GM23248 (cell line): ENCODE data around the gene CALN1. TPM values are rescaled to one million over a fixed set of nuclear protein-coding genes. Genes with fewer than 3 reads are reported as not detected.

ENCODE experiments used
- DNase-seq: peaks from one replicate; pipeline ENCODE4 v3.0.0-alpha.2; 2015
- H2AFZ ChIP-seq: fragments of 200-600 bp; sonication (generic); 2 replicates; pipeline ENCODE4 v1.6.1; 2016; ENCODE audit warnings: antibody characterized with exemption
- H3F3A ChIP-seq: fragments of 200-600 bp; sonication (generic); 2 replicates; pipeline ENCODE4 v1.6.1; 2016; ENCODE audit warnings: mild to moderate bottlenecking, antibody characterized with exemption, mixed run types; ENCODE audit not compliant: insufficient read depth
- H3K27ac ChIP-seq: fragments of 200-600 bp; sonication (generic); 2 replicates; pipeline ENCODE4 v1.5.1; 2016; ENCODE audit warnings: mild to moderate bottlenecking
- H3K27me3 ChIP-seq: fragments of 200-600 bp; sonication (generic); replicated peaks from 2 replicates; pipeline ENCODE4 v1.6.1; 2016; ENCODE audit warnings: mild to moderate bottlenecking; ENCODE audit not compliant: insufficient read depth
- H3K36me3 ChIP-seq: fragments of 200-600 bp; sonication (generic); 2 replicates; pipeline ENCODE4 v1.6.1; 2016; ENCODE audit warnings: low read depth, mild to moderate bottlenecking
- H3K4me1 ChIP-seq: fragments of 200-600 bp; sonication (generic); 2 replicates; pipeline ENCODE4 v1.6.1; 2016; ENCODE audit warnings: mild to moderate bottlenecking; ENCODE audit not compliant: insufficient read depth
- H3K4me2 ChIP-seq: fragments of 200-600 bp; sonication (generic); one replicate; pipeline ENCODE4 v1.6.1; 2016; ENCODE audit warnings: mild to moderate bottlenecking; ENCODE audit not compliant: unreplicated experiment
- H3K4me3 ChIP-seq: fragments of 200-600 bp; sonication (generic); 2 replicates; pipeline ENCODE4 v1.5.1; 2016; ENCODE audit warnings: mild to moderate bottlenecking
- H3K79me2 ChIP-seq: fragments of 200-600 bp; sonication (generic); 2 replicates; pipeline ENCODE4 v1.6.1; 2016; ENCODE audit warnings: mild to moderate bottlenecking; ENCODE audit not compliant: insufficient read depth
- H3K9ac ChIP-seq: fragments of 200-600 bp; sonication (generic); 2 replicates; pipeline ENCODE4 v1.6.1; 2016; ENCODE audit warnings: mild to moderate bottlenecking
- H3K9me2 ChIP-seq: fragments of 200-600 bp; sonication (generic); 2 replicates; pipeline ENCODE4 v1.6.1; 2016; ENCODE audit warnings: mixed run types, mild to moderate bottlenecking, moderate library complexity; ENCODE audit not compliant: insufficient read depth
- H3K9me3 ChIP-seq: fragments of 200-600 bp; sonication (generic); one replicate; pipeline ENCODE4 v1.6.1; 2017; ENCODE audit warnings: low read depth
- H4K20me1 ChIP-seq: fragments of 200-600 bp; sonication (generic); 2 replicates; pipeline ENCODE4 v1.6.0; 2016; ENCODE audit not compliant: insufficient read depth
- EZH2 ChIP-seq: fragments of 200-600 bp; sonication (generic); IDR thresholded peaks from 2 replicates; pipeline ENCODE4 v1.6.1; 2018; ENCODE audit warnings: antibody characterized with exemption, mild to moderate bottlenecking; ENCODE audit not compliant: insufficient read depth, poor library complexity, severe bottlenecking
- EZH2phosphoT487 ChIP-seq: fragments of 200-600 bp; sonication (generic); IDR thresholded peaks from 2 replicates; pipeline ENCODE4 v1.6.1; 2018; ENCODE audit warnings: antibody characterized with exemption, moderate library complexity, mild to moderate bottlenecking, low read depth; ENCODE audit not compliant: insufficient read depth
- WGBS, 2 experiments: methylation state at CpG; one replicate each; pipeline ENCODE4 v1.1.6; 2015 to 2017; ENCODE audit warnings: low lambda C conversion rate in 2 of 2, low coverage in 1 of 2; ENCODE audit errors: missing lambda C conversion rate in 2 of 2; 5-methylcytosine and 5-hydroxymethylcytosine counted together
- in situ Hi-C: fragments of 300-500 bp; cut with MboI; formaldehyde crosslinking; loops from 2 replicates; pipeline ENCODE4 v1.15.0; 2020
- polyA plus RNA-seq: library from polyadenylated mRNA; unstranded; fragments of >200 nt; fragmentation: Nextera tagmentation; extraction: Ambion mirVana; gene quantifications from 2 replicates; pipeline ENCODE4 v1.2.1, GENCODE V29; 2016
- total RNA-seq: library from RNA; depleted of rRNA; stranded (reverse); fragments of >200 nt; shearing (Covaris generic); gene quantifications from 2 replicates; pipeline ENCODE4 v1.2.3, GENCODE V29; 2014

Gene CALN1
- total and polyA plus RNA-seq, 2 experiments from 2014 or later: not detected

DNA sequence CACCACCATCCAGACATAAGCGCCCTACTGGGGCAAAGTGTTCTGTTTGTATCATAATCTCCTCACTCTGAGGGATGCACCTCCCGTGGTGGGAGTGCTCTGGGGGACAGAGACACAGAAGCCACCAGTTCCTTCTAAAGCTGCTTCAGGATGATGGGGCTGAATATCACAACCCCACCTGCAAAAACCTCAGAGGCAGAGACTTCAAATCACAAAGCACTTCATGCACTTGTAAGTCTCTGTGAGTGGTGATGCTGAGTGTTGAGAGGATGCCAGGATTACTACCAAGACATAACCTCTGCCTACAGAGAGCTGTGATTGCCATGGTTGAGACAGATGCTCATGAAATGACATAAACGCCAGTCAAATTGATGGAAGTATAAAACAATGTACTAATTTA, 255.5 kb downstream of the CALN1 start:
- Histone ChIP-seq H3K9me3 (no peaks in the 10 kb centered on the region), H3K9me2 (no peaks in the 10 kb centered on the region), H3K4me3 (no peak overlapping the region), H3K79me2 (no peaks in the 10 kb centered on the region), H3K4me2 (no peak overlapping the region), H3K27me3 (no peaks in the 10 kb centered on the region), H3K36me3 (no peaks in the 10 kb centered on the region), H3F3A (no peaks in the 10 kb centered on the region), H3K9ac (no peak overlapping the region), H3K27ac (no peak overlapping the region), H2AFZ (no peak overlapping the region), H4K20me1 (no peaks in the 10 kb centered on the region), H3K4me1 (no peaks in the 10 kb centered on the region)
- in situ Hi-C loops: no loop called here
- 21% methylated on average over 3 of the region's 3 CpGs for WGBS, 2 experiments
- no peak for TF ChIP-seq EZH2
- TF ChIP-seq EZH2phosphoT487: no peak
- no peak for DNase-seq

DNA sequence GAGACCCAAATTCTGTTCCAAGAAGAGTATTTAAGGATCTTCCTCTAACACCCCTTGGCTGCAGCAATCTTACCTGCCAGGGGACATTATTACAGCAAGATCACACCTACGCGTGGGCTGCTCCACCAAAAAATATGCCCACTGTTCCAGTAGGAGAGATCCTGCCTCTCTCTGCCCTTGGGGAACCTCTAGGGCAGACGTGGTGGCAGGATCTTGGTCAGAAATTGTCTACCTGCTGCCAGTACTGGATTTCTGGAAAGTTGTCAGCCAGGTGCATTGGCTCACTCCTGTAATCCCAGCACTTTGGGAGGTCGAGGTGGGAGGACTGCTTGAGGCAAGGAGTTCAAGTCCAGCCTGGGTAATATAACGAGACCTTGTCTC, 259.0 kb downstream of the CALN1 start:
- DNase-seq: no peak
- no peaks in the 10 kb centered on the region for H3K9me3 ChIP-seq
- no peak overlapping the region for H3K4me3 ChIP-seq
- WGBS, 2 experiments: 20% methylated on average over 5 of the region's 5 CpGs
- no peaks in the 10 kb centered on the region for H3K27me3 ChIP-seq
- in situ Hi-C loops: no loop called here
- no peaks in the 10 kb centered on the region for H3K79me2 ChIP-seq
- H3K4me2 ChIP-seq: no peak overlapping the region
- TF ChIP-seq EZH2 (no peak), EZH2phosphoT487 (no peak)
- H4K20me1 ChIP-seq: no peaks in the 10 kb centered on the region
- no peaks in the 10 kb centered on the region for H3K36me3 ChIP-seq
- H3K9me2 ChIP-seq: no peaks in the 10 kb centered on the region
- H3K9ac ChIP-seq: no peak overlapping the region
- H3K27ac ChIP-seq: no peak overlapping the region
- no peaks in the 10 kb centered on the region for H3F3A ChIP-seq
- H2AFZ ChIP-seq: no peak overlapping the region
- no peaks in the 10 kb centered on the region for H3K4me1 ChIP-seq

DNA sequence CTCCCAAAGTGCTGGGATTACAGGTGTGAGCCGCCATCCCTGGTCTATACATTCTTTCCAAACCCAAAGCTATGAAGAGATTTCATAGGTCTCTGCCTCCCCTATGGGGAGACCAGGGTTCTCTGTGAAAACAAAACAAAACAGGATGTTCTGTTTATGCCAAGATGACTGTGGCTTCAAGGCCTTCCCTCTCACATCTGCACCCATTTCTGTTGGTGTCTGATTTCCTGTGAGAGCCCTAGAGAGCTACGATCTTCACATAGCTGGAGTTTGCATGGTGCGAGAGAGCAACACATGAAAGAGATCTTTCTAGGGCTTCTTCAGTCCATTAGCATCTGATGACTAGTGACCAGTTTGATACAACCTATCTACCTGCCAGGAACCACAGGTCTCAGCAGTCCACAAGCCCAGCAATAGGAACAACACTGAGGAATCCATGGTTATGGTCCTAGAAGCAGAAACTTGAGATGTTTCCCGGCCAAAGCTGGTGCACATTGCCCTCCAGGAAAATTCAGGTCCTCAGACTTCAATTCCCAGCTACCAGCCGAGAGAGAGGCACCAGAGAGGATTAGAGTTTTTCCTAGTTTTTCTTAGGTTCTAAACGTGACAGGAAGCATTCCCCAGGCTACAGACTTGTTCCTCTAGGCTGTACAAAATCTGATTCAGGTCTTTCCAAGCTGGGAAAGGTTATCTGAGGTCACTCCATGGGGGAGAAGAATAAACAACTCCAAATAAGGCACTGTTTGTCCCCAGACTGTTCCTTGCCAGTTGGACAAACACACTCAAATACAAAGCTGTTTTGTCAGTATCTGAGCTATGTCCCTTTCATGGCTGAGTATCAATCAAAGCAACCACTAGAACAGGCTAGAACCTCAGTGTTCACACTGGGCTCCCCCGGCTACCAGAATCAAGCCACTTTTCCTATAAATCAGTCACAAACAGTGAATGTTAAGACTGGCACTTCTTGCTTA, 259.7 kb downstream of the CALN1 start:
- Histone ChIP-seq H3K27ac (no peak overlapping the region), H2AFZ (no peak overlapping the region), H3F3A (no peaks in the 10 kb centered on the region), H3K4me3 (no peak overlapping the region), H3K79me2 (no peaks in the 10 kb centered on the region), H3K27me3 (no peaks in the 10 kb centered on the region), H3K9ac (no peak overlapping the region), H3K9me2 (no peaks in the 10 kb centered on the region), H4K20me1 (no peaks in the 10 kb centered on the region), H3K4me1 (no peaks in the 10 kb centered on the region), H3K4me2 (no peak overlapping the region), H3K9me3 (no peaks in the 10 kb centered on the region), H3K36me3 (no peaks in the 10 kb centered on the region)
- in situ Hi-C loops: no loop called here
- no peak for TF ChIP-seq EZH2phosphoT487
- DNase-seq: no peak
- WGBS, 2 experiments: 13 to 15% methylated on average over 7 of the region's 7 CpGs

DNA sequence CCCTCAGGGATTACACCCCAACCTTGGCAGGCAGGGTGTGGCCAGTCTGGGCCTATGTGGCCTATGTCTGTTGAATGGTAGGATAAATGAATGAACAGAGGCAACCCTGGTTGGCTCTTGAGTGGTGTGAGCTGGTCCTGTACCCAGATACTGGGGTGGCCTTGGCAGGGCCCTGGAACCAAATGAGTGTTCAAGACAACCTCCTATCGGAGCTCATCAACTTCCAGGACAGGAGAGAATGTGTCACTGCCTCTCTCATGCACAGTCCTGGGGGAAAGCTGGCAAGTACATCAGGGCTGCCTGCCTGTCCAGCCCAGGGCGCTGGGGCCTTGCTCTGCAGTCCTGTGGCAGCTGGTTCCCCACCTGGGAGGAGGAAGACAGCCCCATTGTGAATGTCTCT, 271.6 kb downstream of the CALN1 start:
- no peaks in the 10 kb centered on the region for H3K79me2 ChIP-seq
- 15 to 25% methylated on average over 2 of the region's 2 CpGs for WGBS, 2 experiments
- in situ Hi-C loops: no loop called here
- no peak for TF ChIP-seq EZH2
- no peak for TF ChIP-seq EZH2phosphoT487
- H3K9me3 ChIP-seq: no peaks in the 10 kb centered on the region
- H3K9ac ChIP-seq: no peak overlapping the region
- DNase-seq: no peak
- no peak overlapping the region for H2AFZ ChIP-seq
- no peak overlapping the region for H3K4me3 ChIP-seq
- no peak overlapping the region for H3K27ac ChIP-seq
- H3K4me2 ChIP-seq: no peak overlapping the region
- no peaks in the 10 kb centered on the region for H3F3A ChIP-seq
- no peaks in the 10 kb centered on the region for H4K20me1 ChIP-seq
- H3K4me1 ChIP-seq: no peaks in the 10 kb centered on the region
- no peaks in the 10 kb centered on the region for H3K27me3 ChIP-seq
- no peaks in the 10 kb centered on the region for H3K36me3 ChIP-seq
- H3K9me2 ChIP-seq: no peaks in the 10 kb centered on the region
